GM12891 (cell line): ENCODE results near the gene PLS1.

ENCODE experiments used
- PAX5 ChIP-seq: IDR thresholded peaks from 2 replicates; pipeline ENCODE4 v1.6.1; 2011; ENCODE audit warnings: low read length, moderate library complexity, mild to moderate bottlenecking; ENCODE audit not compliant: insufficient read depth, severe bottlenecking
- POLR2A ChIP-seq: IDR thresholded peaks from 2 replicates; pipeline ENCODE4 v1.6.1; 2011; ENCODE audit warnings: low read depth, low read length, control low read depth
- POLR2AphosphoS5 ChIP-seq: IDR thresholded peaks from 2 replicates; pipeline ENCODE4 v1.6.1; 2011; ENCODE audit warnings: low read depth, low read length, control low read depth
- TAF1 ChIP-seq: IDR thresholded peaks from 2 replicates; pipeline ENCODE4 v1.6.1; 2011; ENCODE audit warnings: low read depth, low read length, control low read depth

GRCh38 chr3:142578329-142579223 lies 17.6 kb upstream of the PLS1 start, which contains the start of gene ATR:
- peak; percentile 90 for TF ChIP-seq TAF1
- peak; percentile 93 for TF ChIP-seq POLR2A
- TF ChIP-seq PAX5: no peak
- peak; percentile 95 for TF ChIP-seq POLR2AphosphoS5
